T-helper 2 cell treated with Interferon-gamma antibody and Interleukin-4, amounts not matched to agents 5 μg/mL and 100 μg/mL, for 36 hours (primary cell): ENCODE measurements around the gene CMTM8.
A peak's percentile ranks its signal among the peaks of the same experiment; 100 is the strongest.

Source experiments
- DNase-seq: peaks from one replicate; pipeline ENCODE4 v3.0.0; 2021; ENCODE audit warnings: low spot score
- H3K27ac Mint-ChIP-seq: one replicate; pipeline ENCODE4 v1.8.0; 2021; ENCODE audit warnings: mild to moderate bottlenecking, mixed read lengths
- H3K27me3 Mint-ChIP-seq: one replicate; pipeline ENCODE4 v1.8.0; 2021; ENCODE audit warnings: low read depth, mixed read lengths
- H3K36me3 Mint-ChIP-seq: one replicate; pipeline ENCODE4 v1.8.0; 2021; ENCODE audit warnings: low read depth, mixed read lengths
- H3K4me1 Mint-ChIP-seq: one replicate; pipeline ENCODE4 v1.8.0; 2021; ENCODE audit warnings: low read depth, mixed read lengths
- H3K4me3 Mint-ChIP-seq: one replicate; pipeline ENCODE4 v1.8.0; 2022; ENCODE audit warnings: mild to moderate bottlenecking, moderate library complexity, mixed read lengths
- H3K9me3 Mint-ChIP-seq: one replicate; pipeline ENCODE4 v1.8.0; 2021; ENCODE audit warnings: mixed read lengths

Gene CMTM8

GRCh38 chr3:32404714-32405113 lies 166.2 kb downstream of the CMTM8 start:
- Mint-ChIP-seq H3K36me3 (peaks cover 26% of the 10 kb centered on the region), H3K4me1 (peaks cover 47% of the 10 kb centered on the region), H3K9me3 (no peaks in the 10 kb centered on the region)

GRCh38 chr3:32405155-32405554 lies 166.7 kb downstream of the CMTM8 start:
- Mint-ChIP-seq H3K27me3 (no peaks in the 10 kb centered on the region), H3K4me3 (no peak overlapping the region), H3K9me3 (no peaks in the 10 kb centered on the region), H3K36me3 (peaks cover 26% of the 10 kb centered on the region), H3K27ac (no peak overlapping the region), H3K4me1 (peaks cover 51% of the 10 kb centered on the region)
- DNase-seq, result no peak

More at GRCh38 chr3:32404714-32405113, 166.2 kb downstream of the CMTM8 start:
- no peak for DNase-seq
- no peak overlapping the region for H3K4me3 Mint-ChIP-seq
- no peak overlapping the region for H3K27ac Mint-ChIP-seq
- H3K27me3 Mint-ChIP-seq, result no peaks in the 10 kb centered on the region

GRCh38 chr3:32405711-32406323 lies 167.3 kb downstream of the CMTM8 start:
- Mint-ChIP-seq H3K4me1 (peaks cover 50% of the 10 kb centered on the region), H3K9me3 (no peaks in the 10 kb centered on the region), H3K36me3 (peaks cover 26% of the 10 kb centered on the region), H3K27me3 (no peaks in the 10 kb centered on the region), H3K27ac (no peak overlapping the region), H3K4me3 (no peak overlapping the region)
- no peak for DNase-seq

- Mint-ChIP-seq H3K4me1 (peaks cover 49% of the 10 kb centered on the region), H3K9me3 (no peaks in the 10 kb centered on the region), H3K27me3 (no peaks in the 10 kb centered on the region), H3K36me3 (peaks cover 29% of the 10 kb centered on the region), H3K4me3 (no peak overlapping the region), H3K27ac (no peak overlapping the region)
- DNase-seq, result no peak
These were observed 168.3 kb downstream of the CMTM8 start for GRCh38 chr3:32406486-32407408.

GRCh38 chr3:32410367-32411246 lies 172.1 kb downstream of the CMTM8 start:
- H3K27me3 Mint-ChIP-seq, result no peaks in the 10 kb centered on the region
- peaks cover 15% of the 10 kb centered on the region for H3K36me3 Mint-ChIP-seq
- H3K27ac Mint-ChIP-seq, result no peak overlapping the region
- no peaks in the 10 kb centered on the region for H3K9me3 Mint-ChIP-seq
- H3K4me3 Mint-ChIP-seq, result no peak overlapping the region
- no peak for DNase-seq
- H3K4me1 Mint-ChIP-seq, result peaks cover 45% of the 10 kb centered on the region

GRCh38 chr3:32411442-32411841 lies 173.0 kb downstream of the CMTM8 start:
- H3K4me3 Mint-ChIP-seq, result no peak overlapping the region
- no peak overlapping the region for H3K27ac Mint-ChIP-seq

GRCh38 chr3:32412887-32413286 lies 174.4 kb downstream of the CMTM8 start:
- H3K9me3 Mint-ChIP-seq, result no peaks in the 10 kb centered on the region
- H3K36me3 Mint-ChIP-seq, result peaks cover 17% of the 10 kb centered on the region

More at GRCh38 chr3:32411442-32411841, 173.0 kb downstream of the CMTM8 start:
- Mint-ChIP-seq H3K9me3 (no peaks in the 10 kb centered on the region), H3K4me1 (peaks cover 46% of the 10 kb centered on the region), H3K36me3 (peaks cover 13% of the 10 kb centered on the region), H3K27me3 (no peaks in the 10 kb centered on the region)
- DNase-seq, result no peak

GRCh38 chr3:32413845-32414521 lies 175.5 kb downstream of the CMTM8 start:
- peaks cover 23% of the 10 kb centered on the region for H3K36me3 Mint-ChIP-seq
- H3K27ac Mint-ChIP-seq, result peak overlapping the region; percentile 89
- no peak for DNase-seq
- peak overlapping the region; percentile 53 for H3K4me3 Mint-ChIP-seq
- H3K27me3 Mint-ChIP-seq, result no peaks in the 10 kb centered on the region
- peaks cover 57% of the 10 kb centered on the region for H3K4me1 Mint-ChIP-seq
- peaks cover 1% of the 10 kb centered on the region for H3K9me3 Mint-ChIP-seq

More at GRCh38 chr3:32412887-32413286, 174.4 kb downstream of the CMTM8 start:
- Mint-ChIP-seq H3K27ac (no peak overlapping the region), H3K4me3 (no peak overlapping the region), H3K4me1 (peaks cover 49% of the 10 kb centered on the region), H3K27me3 (no peaks in the 10 kb centered on the region)
- no peak for DNase-seq

GRCh38 chr3:32414522-32415202 lies 176.2 kb downstream of the CMTM8 start:
- Mint-ChIP-seq H3K4me1 (peaks cover 59% of the 10 kb centered on the region), H3K4me3 (peak overlapping the region; percentile 53), H3K27ac (peak overlapping the region; percentile 89), H3K9me3 (peaks cover 7% of the 10 kb centered on the region), H3K36me3 (peaks cover 24% of the 10 kb centered on the region), H3K27me3 (no peaks in the 10 kb centered on the region)
- peak; percentile 42 for DNase-seq

- H3K27ac Mint-ChIP-seq, result peak overlapping the region; percentile 76
- H3K4me3 Mint-ChIP-seq, result peak overlapping the region; percentile 55
- H3K9me3 Mint-ChIP-seq, result peaks cover 7% of the 10 kb centered on the region
- no peak for DNase-seq
- H3K36me3 Mint-ChIP-seq, result peaks cover 34% of the 10 kb centered on the region
- H3K4me1 Mint-ChIP-seq, result peaks cover 82% of the 10 kb centered on the region
- no peaks in the 10 kb centered on the region for H3K27me3 Mint-ChIP-seq
These were observed 181.3 kb downstream of the CMTM8 start for GRCh38 chr3:32419742-32420125.
